ENCODE data around the gene SOX8. TPM values are rescaled to one million over a fixed set of nuclear protein-coding genes. Genes with fewer than 3 reads are reported as not detected.

Gene SOX8
- total RNA-seq, 1 donor from 2014 or later: 0.75 TPM

- Histone ChIP-seq H3K79me2 (ENCODE audit: low read depth) (no peaks in the 10 kb centered on the region), H3K27me3 (no peaks in the 10 kb centered on the region), H3K27ac (peak overlapping the region; percentile 63), H3K9ac (no peak overlapping the region), H3K4me1 (peaks cover 23% of the 10 kb centered on the region), H3F3A (ENCODE audit: low read depth) (peaks cover 22% of the 10 kb centered on the region), H4K20me1 (ENCODE audit: low read depth) (peaks cover 20% of the 10 kb centered on the region), H3K4me2 (peak overlapping the region; percentile 57), H3K4me3 (no peak overlapping the region), H3K36me3 (no peaks in the 10 kb centered on the region), H3K9me3 (ENCODE audit: low read depth) (no peaks in the 10 kb centered on the region), H2AFZ (replicated peaks) (no peak overlapping the region)
- H3K4me1 Mint-ChIP-seq: peaks cover 29% of the 10 kb centered on the region
- no peaks in the 10 kb centered on the region for H3K36me3 Mint-ChIP-seq
- H3K27me3 Mint-ChIP-seq (ENCODE audit: insufficient read depth, low read depth): peaks cover 28% of the 10 kb centered on the region
- no peak overlapping the region for H3K4me3 Mint-ChIP-seq
- H3K9me3 Mint-ChIP-seq: no peaks in the 10 kb centered on the region
- TF ChIP-seq EZH2phosphoT487 (IDR thresholded peaks at IDR 0.05): peak; percentile 74
- TF ChIP-seq EZH2 (IDR thresholded peaks at IDR 0.05): no peak
- peak; percentile 92 for DNase-seq (ENCODE audit: low spot score)
- H3K27ac Mint-ChIP-seq: peak overlapping the region; percentile 69
Observed at GRCh38 chr16:1019231-1020090, 37.9 kb downstream of the SOX8 start.

GRCh38 chr16:1020091-1020399, 38.5 kb downstream of the SOX8 start:
- H3K36me3 ChIP-seq: no peaks in the 10 kb centered on the region
- peak overlapping the region; percentile 69 for H3K27ac Mint-ChIP-seq
- H3K36me3 Mint-ChIP-seq: no peaks in the 10 kb centered on the region
- peaks cover 23% of the 10 kb centered on the region for H3K4me1 ChIP-seq
- H3K27ac ChIP-seq: no peak overlapping the region
- no peaks in the 10 kb centered on the region for H3K9me3 ChIP-seq (ENCODE audit: low read depth)
- peaks cover 26% of the 10 kb centered on the region for H3K27me3 Mint-ChIP-seq (ENCODE audit: insufficient read depth, low read depth)
- TF ChIP-seq EZH2 (IDR thresholded peaks at IDR 0.05) (no peak), EZH2phosphoT487 (IDR thresholded peaks at IDR 0.05) (no peak), CTCF (IDR thresholded peaks at IDR 0.05) (no peak)
- no peak overlapping the region for H3K9ac ChIP-seq
- no peaks in the 10 kb centered on the region for H3K9me3 Mint-ChIP-seq
- DNase-seq (ENCODE audit: low spot score): no peak
- H2AFZ ChIP-seq (replicated peaks): no peak overlapping the region
- peaks cover 28% of the 10 kb centered on the region for H3K4me1 Mint-ChIP-seq
- no peaks in the 10 kb centered on the region for H3K79me2 ChIP-seq (ENCODE audit: low read depth)
- H3K4me3 ChIP-seq: no peak overlapping the region
- no peak overlapping the region for H3K4me3 Mint-ChIP-seq
- H3K27me3 ChIP-seq: no peaks in the 10 kb centered on the region
- H3F3A ChIP-seq (ENCODE audit: low read depth): peaks cover 22% of the 10 kb centered on the region
- peak overlapping the region; percentile 57 for H3K4me2 ChIP-seq
- peaks cover 20% of the 10 kb centered on the region for H4K20me1 ChIP-seq (ENCODE audit: low read depth)

DNA sequence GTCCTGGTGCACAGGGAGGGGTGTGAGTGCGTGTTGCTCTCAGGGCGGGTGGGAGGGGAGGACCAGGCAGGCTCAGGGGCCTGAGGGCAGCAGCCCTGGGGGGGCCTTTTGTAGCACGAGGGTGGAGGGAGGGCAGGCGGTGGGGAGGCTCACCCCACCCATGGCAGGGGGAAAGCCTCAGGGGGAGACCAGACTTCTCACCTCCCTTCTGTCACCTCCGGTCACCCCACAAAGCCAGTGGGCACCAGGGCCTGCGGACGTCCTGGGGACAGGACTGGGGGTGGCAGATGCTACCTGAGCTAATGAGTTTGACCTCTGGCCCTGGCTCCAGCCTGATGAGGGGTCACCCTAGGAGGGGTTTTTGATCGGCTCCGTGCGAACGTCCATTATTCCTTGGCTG, 39.0 kb downstream of the SOX8 start:
- Mint-ChIP-seq H3K9me3 (no peaks in the 10 kb centered on the region), H3K4me3 (no peak overlapping the region), H3K4me1 (peaks cover 25% of the 10 kb centered on the region), H3K27ac (no peak overlapping the region), H3K27me3 (ENCODE audit: insufficient read depth, low read depth) (peaks cover 26% of the 10 kb centered on the region), H3K36me3 (no peaks in the 10 kb centered on the region)
- Histone ChIP-seq H3K27ac (no peak overlapping the region), H3K4me1 (peaks cover 23% of the 10 kb centered on the region), H3K79me2 (ENCODE audit: low read depth) (no peaks in the 10 kb centered on the region), H2AFZ (replicated peaks) (no peak overlapping the region), H3K36me3 (no peaks in the 10 kb centered on the region), H3K4me2 (no peak overlapping the region), H3K9me3 (ENCODE audit: low read depth) (no peaks in the 10 kb centered on the region), H3K27me3 (no peaks in the 10 kb centered on the region), H3K4me3 (no peak overlapping the region), H3K9ac (no peak overlapping the region), H4K20me1 (ENCODE audit: low read depth) (peaks cover 20% of the 10 kb centered on the region), H3F3A (ENCODE audit: low read depth) (peaks cover 22% of the 10 kb centered on the region)
- DNase-seq (ENCODE audit: low spot score): no peak
- TF ChIP-seq EZH2phosphoT487 (IDR thresholded peaks at IDR 0.05) (no peak), EZH2 (IDR thresholded peaks at IDR 0.05) (no peak), CTCF (IDR thresholded peaks at IDR 0.05) (no peak)

DNA sequence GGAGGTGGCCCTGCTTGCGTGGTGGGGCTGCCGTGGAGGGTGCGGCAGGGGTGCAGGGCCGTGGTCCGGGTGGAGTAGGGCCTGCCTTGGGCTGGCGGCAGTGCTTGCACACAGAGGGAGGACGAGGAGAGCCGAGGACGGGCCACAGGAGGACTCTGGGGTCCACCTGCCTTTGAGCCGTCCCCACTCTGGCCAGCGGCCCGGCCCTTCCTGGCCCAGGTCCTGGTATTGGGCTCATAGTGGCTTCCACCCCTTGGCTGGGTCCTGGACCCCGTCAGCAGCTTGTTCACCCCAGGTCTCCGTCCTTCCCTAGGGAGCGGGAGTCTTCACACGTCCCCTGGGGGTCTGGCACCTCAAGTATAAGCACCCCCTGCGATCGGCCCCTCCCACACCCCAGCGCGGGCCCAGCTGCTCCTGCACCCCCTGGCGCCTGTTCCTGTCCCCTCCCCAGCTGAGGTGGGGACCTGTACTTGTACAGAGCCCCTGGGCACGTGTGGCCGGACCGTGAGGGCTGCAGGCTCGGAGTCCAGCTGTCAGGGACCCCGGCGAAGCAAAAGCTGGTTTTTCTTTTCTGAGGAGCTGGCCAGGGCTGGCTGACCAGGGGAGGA, 40.1 kb downstream of the SOX8 start:
- no peak for DNase-seq (ENCODE audit: low spot score)
- H3K9me3 Mint-ChIP-seq: no peaks in the 10 kb centered on the region
- Histone ChIP-seq H3F3A (ENCODE audit: low read depth) (peaks cover 22% of the 10 kb centered on the region), H3K4me2 (no peak overlapping the region), H3K4me3 (no peak overlapping the region), H3K36me3 (no peaks in the 10 kb centered on the region), H4K20me1 (ENCODE audit: low read depth) (peaks cover 20% of the 10 kb centered on the region), H2AFZ (replicated peaks) (no peak overlapping the region), H3K4me1 (peaks cover 23% of the 10 kb centered on the region), H3K9me3 (ENCODE audit: low read depth) (no peaks in the 10 kb centered on the region), H3K27me3 (no peaks in the 10 kb centered on the region), H3K79me2 (ENCODE audit: low read depth) (no peaks in the 10 kb centered on the region), H3K9ac (no peak overlapping the region), H3K27ac (no peak overlapping the region)
- peaks cover 35% of the 10 kb centered on the region for H3K4me1 Mint-ChIP-seq
- H3K36me3 Mint-ChIP-seq: no peaks in the 10 kb centered on the region
- H3K27ac Mint-ChIP-seq: no peak overlapping the region
- TF ChIP-seq EZH2 (IDR thresholded peaks at IDR 0.05) (no peak), CTCF (IDR thresholded peaks at IDR 0.05) (no peak), EZH2phosphoT487 (IDR thresholded peaks at IDR 0.05) (no peak)
- H3K4me3 Mint-ChIP-seq: no peak overlapping the region
- peaks cover 21% of the 10 kb centered on the region for H3K27me3 Mint-ChIP-seq (ENCODE audit: insufficient read depth, low read depth)

All from neural progenitor cell (in vitro differentiated cells).